Upper lobe of left lung (tissue), 6 donors: Measurements from ENCODE around the gene CD160. TPM values are rescaled to one million over a fixed set of nuclear protein-coding genes. Genes with fewer than 3 reads are reported as not detected.

Experiments used
- ATAC-seq, 2 donors: fragments of 200-7000 bp; cut with Tn5 transposase; one replicate each; pipeline ENCODE4 v1.9.1; 2022; ENCODE audit warnings: mild to moderate bottlenecking in 2 of 2, moderate library complexity in 2 of 2; ENCODE audit not compliant: low FRiP score in 2 of 2
- DNase-seq, 2 donors: peaks; one replicate each; pipeline ENCODE4 v3.0.0-alpha.2; 2019 to 2020
- H3K27ac ChIP-seq, 4 donors: fragments of 200-600 bp; sonication (generic); one replicate each; pipeline ENCODE4 v1.5.1; 2016 to 2019
- H3K27me3 ChIP-seq, 4 donors: fragments of 200-600 bp; sonication (generic); one replicate each; pipeline ENCODE4 v1.5.1; 2017 to 2019
- H3K36me3 ChIP-seq, 4 donors: fragments of 200-600 bp; sonication (generic); one replicate each; pipeline ENCODE4 v1.5.1; 2016 to 2019
- H3K4me1 ChIP-seq, 4 donors: fragments of 200-600 bp; sonication (generic); one replicate each; pipeline ENCODE4 v1.5.1; 2018 to 2019
- H3K4me3 ChIP-seq, 4 donors: fragments of 200-600 bp; sonication (generic); one replicate each; pipeline ENCODE4 v1.5.1; 2017 to 2019; ENCODE audit warnings: mild to moderate bottlenecking in 2 of 4, moderate library complexity in 1 of 4
- H3K9me3 ChIP-seq, 4 donors: fragments of 200-600 bp; sonication (generic); one replicate each; pipeline ENCODE4 v1.5.1; 2018 to 2019
- EP300 ChIP-seq, 4 donors: sonication (generic); formaldehyde crosslinking; IDR thresholded peaks; one replicate each; pipeline ENCODE4 v1.5.1; 2017; ENCODE audit warnings: antibody characterized with exemption in 4 of 4, control low read depth in 2 of 4
- POLR2A ChIP-seq, 4 donors: fragments of 450-650 bp; IDR thresholded peaks; one replicate each; pipeline ENCODE4 v1.5.1; 2016 to 2017; ENCODE audit warnings: antibody characterized with exemption in 4 of 4, mild to moderate bottlenecking in 2 of 4
- POLR2AphosphoS5 ChIP-seq, 2 donors: sonication (generic); formaldehyde crosslinking; IDR thresholded peaks; one replicate each; pipeline ENCODE4 v1.5.1; 2017; ENCODE audit warnings: antibody characterized with exemption in 2 of 2
- WGBS, 2 donors: methylation state at CpG; one replicate each; pipeline ENCODE4 v1.1.5; 2017 to 2018; 5-methylcytosine and 5-hydroxymethylcytosine counted together
- total RNA-seq, 6 donors: library from RNA; depleted of rRNA in 4 of 6; stranded (reverse); fragments of >200 nt in 4 of 6; gene quantifications; one replicate each; pipeline versions ENCODE4 v1.1.0 to v1.2.1, GENCODE V29; 2016 to 2021
- TF ChIP-seq, protein P1 (sequence below), 6 experiments: fragments of 450-650 bp in 4 of 6; fragments of 200-600 bp in 2 of 6; sonication (generic) in 2 of 6; IDR thresholded peaks; one replicate each; pipeline ENCODE4 v1.5.1; 2016 to 2019; ENCODE audit warnings: antibody characterized with exemption in 6 of 6
- donor health status: DM: no; HTN: no; CAD: no; lungs with moderate emphysema.
- donor health status: DM: no; HTN: yes; CAD: no; lungs with severe emphysema.

The CD160 gene
- total RNA-seq, 6 donors from 2014 or later, result 0.71 to 0.89 TPM; not detected in 4

DNA sequence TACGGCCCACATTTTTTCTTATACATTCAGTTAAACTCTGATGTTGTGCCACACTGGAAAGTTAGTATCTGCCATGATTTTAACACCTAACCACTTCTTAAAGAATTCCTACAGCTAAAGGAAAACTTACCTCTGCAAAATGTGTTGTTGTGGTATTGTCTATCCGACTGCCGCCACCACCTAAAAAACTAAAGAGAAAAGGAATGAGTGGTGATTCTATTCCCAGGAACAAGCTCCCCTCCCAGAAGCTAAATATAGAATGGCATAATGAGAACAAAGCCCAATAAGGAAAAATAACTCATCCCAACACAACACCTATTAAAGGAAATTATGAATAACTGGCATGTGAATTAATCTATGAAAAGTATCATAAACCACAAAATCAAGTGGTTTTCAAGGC lies 65.1 kb downstream of the CD160 start:
- WGBS, 2 donors, result 93 to 94% methylated on average over 3 of the region's 3 CpGs
- no peak for DNase-seq
- Histone ChIP-seq H3K4me1 (peaks cover 8 to 20% (median 11%) of the 10 kb centered on the region in 4 donors), H3K36me3 (peaks cover 0 to 30% (median 3%) of the 10 kb centered on the region in 4 donors), H3K27me3 (no peaks in the 10 kb centered on the region), H3K27ac (no peak overlapping the region), H3K4me3 (no peak overlapping the region), H3K9me3 (no peaks in the 10 kb centered on the region)
- TF ChIP-seq POLR2AphosphoS5 (IDR thresholded peaks at IDR 0.05), result no peak
- TF ChIP-seq, protein P1, sequence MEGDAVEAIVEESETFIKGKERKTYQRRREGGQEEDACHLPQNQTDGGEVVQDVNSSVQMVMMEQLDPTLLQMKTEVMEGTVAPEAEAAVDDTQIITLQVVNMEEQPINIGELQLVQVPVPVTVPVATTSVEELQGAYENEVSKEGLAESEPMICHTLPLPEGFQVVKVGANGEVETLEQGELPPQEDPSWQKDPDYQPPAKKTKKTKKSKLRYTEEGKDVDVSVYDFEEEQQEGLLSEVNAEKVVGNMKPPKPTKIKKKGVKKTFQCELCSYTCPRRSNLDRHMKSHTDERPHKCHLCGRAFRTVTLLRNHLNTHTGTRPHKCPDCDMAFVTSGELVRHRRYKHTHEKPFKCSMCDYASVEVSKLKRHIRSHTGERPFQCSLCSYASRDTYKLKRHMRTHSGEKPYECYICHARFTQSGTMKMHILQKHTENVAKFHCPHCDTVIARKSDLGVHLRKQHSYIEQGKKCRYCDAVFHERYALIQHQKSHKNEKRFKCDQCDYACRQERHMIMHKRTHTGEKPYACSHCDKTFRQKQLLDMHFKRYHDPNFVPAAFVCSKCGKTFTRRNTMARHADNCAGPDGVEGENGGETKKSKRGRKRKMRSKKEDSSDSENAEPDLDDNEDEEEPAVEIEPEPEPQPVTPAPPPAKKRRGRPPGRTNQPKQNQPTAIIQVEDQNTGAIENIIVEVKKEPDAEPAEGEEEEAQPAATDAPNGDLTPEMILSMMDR (IDR thresholded peaks at IDR 0.05), result no peak
- TF ChIP-seq EP300 (IDR thresholded peaks at IDR 0.05), result no peak
- TF ChIP-seq POLR2A (IDR thresholded peaks at IDR 0.05), result no peak
- no peak for ATAC-seq

DNA sequence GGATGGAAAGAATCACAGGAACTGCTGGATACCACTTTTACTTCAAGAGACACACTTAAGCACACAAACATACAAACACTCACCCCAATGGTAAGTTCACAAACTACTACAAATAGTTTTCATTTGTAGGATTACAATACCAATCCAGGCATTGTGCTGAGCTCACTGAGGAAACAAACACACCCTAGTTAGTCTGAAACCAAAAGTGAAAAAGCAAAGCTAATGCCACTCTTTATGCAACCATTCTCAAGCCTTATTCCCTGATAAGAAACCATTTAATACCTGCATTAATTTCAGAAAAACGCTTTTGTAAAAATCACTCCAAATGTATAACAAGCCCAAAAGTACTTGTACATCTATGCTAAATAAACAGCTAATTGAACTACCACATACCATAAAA lies 66.2 kb downstream of the CD160 start:
- no peaks in the 10 kb centered on the region for H3K27me3 ChIP-seq
- no peak overlapping the region for H3K4me3 ChIP-seq
- peak overlapping the region; percentile 11 to 73 (median 49) for H3K27ac ChIP-seq
- H3K36me3 ChIP-seq, result peaks cover 0 to 27% (median 3%) of the 10 kb centered on the region in 4 donors
- peaks cover 8 to 20% (median 11%) of the 10 kb centered on the region in 4 donors for H3K4me1 ChIP-seq
- WGBS, 2 donors, result 69 to 76% methylated on average over 1 of the region's 1 CpG
- ATAC-seq (no peak), DNase-seq (no peak)
- no peak for TF ChIP-seq EP300 (IDR thresholded peaks at IDR 0.05)
- no peak for TF ChIP-seq POLR2A (IDR thresholded peaks at IDR 0.05)
- H3K9me3 ChIP-seq, result no peaks in the 10 kb centered on the region

DNA sequence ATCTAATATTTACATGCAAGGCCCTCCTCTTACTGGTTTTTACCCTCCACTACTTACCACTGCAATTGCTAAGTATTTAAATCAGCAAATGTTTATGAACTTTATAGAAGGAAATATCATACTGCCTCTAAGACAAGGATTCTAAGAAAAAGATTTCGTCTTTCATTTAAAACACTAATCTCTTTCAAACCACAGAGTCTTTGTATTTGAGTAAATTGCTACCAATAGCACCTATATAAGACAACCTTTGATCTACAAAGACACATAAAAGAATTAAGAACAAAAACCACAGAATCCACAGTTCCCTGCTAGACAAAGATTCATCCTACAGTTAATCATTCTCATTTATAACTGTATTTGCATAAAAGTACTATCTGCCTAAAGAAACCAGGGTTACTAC lies 67.0 kb downstream of the CD160 start:
- H3K36me3 ChIP-seq, result peaks cover 0 to 27% (median 3%) of the 10 kb centered on the region in 4 donors
- peak overlapping the region; percentile 11 to 73 (median 49) for H3K27ac ChIP-seq
- DNase-seq, result no peak
- H3K4me1 ChIP-seq, result peaks cover 8 to 20% (median 11%) of the 10 kb centered on the region in 4 donors
- H3K9me3 ChIP-seq, result no peaks in the 10 kb centered on the region
- no peak for ATAC-seq
- no peak for TF ChIP-seq POLR2AphosphoS5 (IDR thresholded peaks at IDR 0.05)
- no peak for TF ChIP-seq POLR2A (IDR thresholded peaks at IDR 0.05)
- TF ChIP-seq, protein P1 (IDR thresholded peaks at IDR 0.05), result no peak
- TF ChIP-seq EP300 (IDR thresholded peaks at IDR 0.05), result no peak
- no peaks in the 10 kb centered on the region for H3K27me3 ChIP-seq
- 0 to 6% methylated on average over 1 of the region's 1 CpG for WGBS, 2 donors
- H3K4me3 ChIP-seq, result no peak overlapping the region

DNA sequence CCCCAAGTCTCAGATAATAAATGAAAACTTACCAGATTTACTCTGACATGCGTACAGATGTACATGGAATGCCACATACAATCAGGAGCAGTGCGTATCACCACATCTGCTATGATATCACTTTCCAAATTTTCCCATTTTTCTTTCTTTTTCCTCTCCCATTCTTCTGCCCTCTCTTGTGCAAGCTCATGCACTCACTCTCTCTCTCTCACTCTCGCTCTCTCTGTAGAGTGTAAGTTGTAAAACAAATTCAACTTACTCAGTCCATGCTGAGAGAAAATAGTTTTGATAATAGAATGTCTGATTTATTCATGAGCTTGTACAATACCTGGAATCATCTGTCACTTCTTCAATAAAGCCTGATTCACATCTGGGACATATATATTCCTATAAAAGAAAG lies 69.3 kb downstream of the CD160 start:
- TF ChIP-seq POLR2AphosphoS5 (IDR thresholded peaks at IDR 0.05) (no peak), EP300 (IDR thresholded peaks at IDR 0.05) (no peak), POLR2A (IDR thresholded peaks at IDR 0.05) (no peak)
- TF ChIP-seq, protein P1 (IDR thresholded peaks at IDR 0.05), result no peak

More for the DNA sequence above, 69.3 kb downstream of the CD160 start:
- peaks cover 7 to 13% (median 9%) of the 10 kb centered on the region in 4 donors for H3K4me1 ChIP-seq
- no peak overlapping the region for H3K4me3 ChIP-seq
- no peaks in the 10 kb centered on the region for H3K27me3 ChIP-seq
- WGBS, 2 donors, result 97 to 98% methylated on average over 3 of the region's 3 CpGs
- no peak overlapping the region for H3K27ac ChIP-seq
- peaks cover 0 to 28% (median 3%) of the 10 kb centered on the region in 4 donors for H3K36me3 ChIP-seq
- DNase-seq (no peak), ATAC-seq (no peak)
- H3K9me3 ChIP-seq, result no peaks in the 10 kb centered on the region

Other genes with a start within 250 kb of the CD160 start
- gene GPR89A, start 111.5 kb upstream of the CD160 start, total RNA-seq, result 10 to 100 TPM; 13.4 to 51.3 (median 25.4) TPM
- gene PDZK1, start 12.1 kb upstream of the CD160 start, total RNA-seq, result under 1 TPM in 2 of 6 donors, not detected in 4; 0.31 to 0.49 TPM
- 10 to 100 TPM; 10.7 to 32.0 (median 19.0) TPM for gene RNF115, start 104.6 kb downstream of the CD160 start, total RNA-seq
- gene POLR3C, start 104.7 kb downstream of the CD160 start, total RNA-seq, result 10 to 100 TPM; 15.9 to 40.9 (median 26.7) TPM
- 10 to 100 TPM in 2 of 6 donors, 1 to 10 TPM in 4; 2.1 to 11.0 (median 4.8) TPM for gene NUDT17, start 126.1 kb downstream of the CD160 start, total RNA-seq
- 10 to 100 TPM; 23.0 to 71.2 (median 29.5) TPM for gene PIAS3, start 139.6 kb downstream of the CD160 start, total RNA-seq
- gene ANKRD35, start 166.4 kb downstream of the CD160 start, total RNA-seq, result 1 to 10 TPM in 4 of 6 donors, under 1 TPM in 1, not detected in 1; 0.76 to 2.5 (median 1.3) TPM
- 10 to 100 TPM; 13.3 to 46.1 (median 14.9) TPM for gene ITGA10, start 190.6 kb downstream of the CD160 start, total RNA-seq
- 10 to 100 TPM; 15.2 to 29.5 (median 26.9) TPM for gene PEX11B, start 199.2 kb downstream of the CD160 start, total RNA-seq
- gene RBM8A, start 208.0 kb downstream of the CD160 start, total RNA-seq, result 100 to 1,000 TPM in 3 of 6 donors, 10 to 100 TPM in 3; 30.1 to 144 (median 101) TPM
- 10 to 100 TPM in 5 of 6 donors, 1 to 10 TPM in 1; 5.2 to 35.6 (median 16.5) TPM for gene LIX1L, start 238.5 kb downstream of the CD160 start, total RNA-seq
- gene ANKRD34A, start 245.1 kb downstream of the CD160 start, total RNA-seq, result 1 to 10 TPM in 2 of 6 donors, under 1 TPM in 4; 0.30 to 2.6 (median 0.73) TPM
- gene POLR3GL, start 245.2 kb downstream of the CD160 start, total RNA-seq, result 10 to 100 TPM; 18.7 to 25.7 (median 22.5) TPM